M059J (cell line): ENCODE results near the gene CDYL. TPM values are rescaled to one million over a fixed set of nuclear protein-coding genes. Genes with fewer than 3 reads are reported as not detected.
"Not testable (repeated sequence)": the region's sequence is repeated elsewhere in the genome, so short reads cannot be mapped to it uniquely, and the experiment has no call there.

Source experiments
- DNase-seq: peaks from one replicate; pipeline ENCODE4 v3.0.0-alpha.2; 2012; ENCODE audit warnings: low read depth
- total RNA-seq: library from RNA; depleted of rRNA; stranded (reverse); fragments of >200 nt; shearing (Covaris generic); gene quantifications from 2 replicates; pipeline ENCODE4 v1.2.3, GENCODE V29; 2014

The CDYL gene
- total RNA-seq, 1 experiment from 2014 or later: 34.3 TPM

DNA sequence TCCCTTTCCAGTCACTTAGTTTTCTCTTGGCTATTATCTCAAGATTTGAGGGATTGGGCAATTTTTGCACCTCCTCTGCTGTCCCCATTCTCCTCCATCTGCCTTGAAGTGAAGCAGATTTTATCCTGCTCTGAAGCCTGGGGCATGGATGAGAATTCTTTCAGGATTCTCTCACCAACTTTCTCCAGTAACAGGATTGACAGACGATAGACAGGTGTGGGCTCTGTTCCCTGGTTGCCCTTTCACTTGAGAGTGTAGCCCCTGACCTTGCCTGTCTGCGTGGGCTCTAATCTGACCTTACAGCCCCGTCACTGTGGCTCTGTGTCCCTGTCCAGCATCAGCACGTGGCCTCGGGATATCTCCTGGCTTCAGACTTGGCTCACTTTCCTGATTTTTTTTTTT is 27.1 kb downstream of the CDYL start:
- no peak for DNase-seq

GRCh38 chr6:4804095-4804494 is 27.9 kb downstream of the CDYL start:
- DNase-seq: peak; percentile 98

DNA sequence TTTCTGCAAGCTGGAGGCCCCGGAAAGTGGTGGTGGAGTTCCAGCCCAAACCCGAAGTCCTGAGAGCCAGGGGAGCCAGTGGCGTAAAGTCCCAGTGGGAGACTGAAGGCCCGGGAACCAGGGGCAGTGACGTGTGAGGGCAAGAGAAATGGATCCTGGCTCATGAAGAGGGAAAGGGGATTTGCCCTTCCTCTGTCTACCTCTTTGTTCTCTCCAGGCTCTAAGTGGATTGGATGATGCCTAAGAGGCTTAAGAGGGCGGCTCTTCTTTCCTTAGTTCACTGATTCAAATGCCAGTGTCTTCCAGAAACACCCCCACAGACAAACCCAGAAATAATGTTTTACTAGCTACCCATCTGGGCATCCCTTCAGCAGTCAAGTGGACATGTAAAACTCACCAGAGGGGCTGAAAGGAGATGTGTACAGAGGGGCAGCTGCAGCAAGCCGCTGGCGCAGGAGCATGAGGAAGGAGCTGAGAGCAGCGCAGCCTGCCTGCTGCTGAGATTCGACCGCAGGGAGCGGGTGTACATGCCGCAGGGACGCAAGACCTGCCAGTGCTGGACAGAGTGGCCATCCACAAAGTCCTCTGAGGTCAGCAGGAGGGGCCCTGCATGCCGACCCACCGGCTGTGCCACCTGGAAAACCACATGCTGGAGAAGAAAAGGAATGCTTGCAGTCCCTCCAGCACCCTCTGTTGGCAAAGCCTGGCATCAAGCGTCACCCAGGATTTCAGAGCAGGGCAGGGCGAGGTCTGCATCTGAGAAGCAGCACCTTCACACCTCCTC is 29.5 kb downstream of the CDYL start:
- DNase-seq: peak; percentile 56

- no peak for DNase-seq
Measured at GRCh38 chr6:4806337-4806725, 30.1 kb downstream of the CDYL start.

- DNase-seq: no peak
Measured at GRCh38 chr6:4806791-4807190, 30.6 kb downstream of the CDYL start.

DNA sequence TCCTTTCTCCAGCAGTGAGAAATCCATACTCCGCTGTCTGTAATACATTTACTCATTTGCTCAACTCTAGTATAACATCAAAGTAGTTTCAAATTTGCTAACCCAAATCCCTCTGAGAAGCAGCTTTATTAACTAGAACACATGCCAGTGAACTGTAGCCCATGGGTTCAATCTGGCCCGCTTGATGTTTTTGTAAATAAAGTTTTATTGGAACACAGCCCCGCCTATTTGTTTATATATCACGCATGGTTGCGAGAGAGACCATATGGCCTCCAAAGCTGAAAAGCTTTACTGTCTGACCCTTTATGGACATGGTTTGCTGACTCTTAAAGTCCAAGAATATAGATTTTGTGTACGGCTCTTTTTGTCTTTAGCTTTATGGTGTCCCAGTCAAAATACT is 32.2 kb downstream of the CDYL start:
- DNase-seq: no peak

DNA sequence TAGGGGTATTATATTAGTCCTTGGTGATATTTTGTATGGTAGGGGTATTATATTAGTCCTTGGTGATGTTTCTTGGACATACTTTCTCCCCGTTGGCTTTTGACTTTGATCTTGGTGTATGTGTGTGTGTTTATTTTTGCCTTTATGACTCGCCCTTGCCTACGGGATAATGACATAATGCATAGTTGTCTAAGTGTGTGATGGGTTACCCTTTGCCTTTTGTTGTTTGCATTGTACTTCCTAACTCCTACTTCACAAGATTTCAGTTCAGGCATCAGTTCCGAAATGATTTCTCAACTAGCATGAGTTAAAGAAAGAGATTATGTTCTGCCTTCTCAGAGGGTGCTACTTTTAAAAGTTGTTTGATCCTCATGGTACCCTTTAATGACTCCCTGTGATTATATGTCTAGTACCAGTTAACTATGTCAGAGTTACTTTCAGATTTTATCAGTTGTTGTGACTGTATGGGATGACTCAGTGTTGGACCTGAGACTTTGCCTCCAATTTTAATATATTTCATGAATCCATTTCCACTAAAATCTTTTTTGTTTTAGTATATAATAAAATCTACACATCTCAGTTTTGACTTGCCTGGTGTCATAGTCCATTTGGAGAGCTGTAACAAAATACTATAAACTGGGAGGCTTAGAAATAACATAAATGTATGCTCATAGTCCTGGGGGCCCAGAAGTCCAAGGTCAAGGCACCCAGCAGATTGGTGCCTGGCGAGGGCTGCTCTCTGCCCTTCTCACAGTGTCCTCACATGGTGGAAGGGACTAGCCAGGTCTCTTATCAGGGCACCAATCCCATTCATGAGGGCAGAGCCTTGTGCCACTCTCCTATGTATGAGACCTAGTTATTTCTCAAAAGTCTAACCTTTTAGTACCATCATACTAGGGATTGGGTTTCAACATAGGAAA is 34.1 kb downstream of the CDYL start:
- peak; percentile 87 for DNase-seq

DNA sequence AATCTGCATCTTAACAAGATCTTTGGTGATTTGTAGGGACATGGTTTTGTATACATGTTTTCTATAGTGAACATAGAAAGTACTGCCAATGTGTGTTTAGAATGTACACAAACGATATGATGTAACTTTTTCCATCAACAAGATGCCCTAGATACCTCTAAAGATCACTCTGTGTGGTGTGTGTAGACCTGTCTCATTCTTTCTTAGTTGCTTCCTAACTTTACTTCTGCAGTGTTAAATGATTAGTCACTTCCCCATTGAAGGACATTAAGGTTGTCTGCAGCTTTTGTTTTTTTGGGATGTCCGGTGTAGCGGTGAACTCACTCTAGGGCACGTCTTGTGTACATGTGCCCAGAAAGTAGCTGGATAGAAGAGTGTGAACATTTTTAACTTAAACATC is 35.9 kb downstream of the CDYL start:
- DNase-seq: peak; percentile 81

GRCh38 chr6:4813055-4813454 is 36.9 kb downstream of the CDYL start:
- DNase-seq: no peak

DNA sequence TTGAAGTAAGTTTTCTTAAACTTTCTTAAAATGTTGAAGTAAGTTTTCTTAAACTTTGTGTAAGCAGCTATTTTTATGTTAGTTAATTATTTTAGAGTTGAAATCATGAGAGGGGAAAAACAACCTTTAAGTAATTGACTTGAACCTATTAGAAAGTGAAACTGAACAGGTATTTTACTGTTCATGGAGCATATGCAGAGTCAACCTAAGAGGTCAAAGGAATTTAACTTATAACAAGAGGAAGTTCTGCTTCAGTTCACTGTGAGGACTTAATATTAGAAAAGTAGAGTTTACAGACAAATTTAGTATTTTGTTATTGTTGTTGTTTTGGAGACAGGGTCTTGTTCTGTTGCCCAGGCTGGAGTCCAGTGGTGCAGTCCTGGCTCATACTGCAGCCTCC is 38.0 kb downstream of the CDYL start:
- DNase-seq: no peak

DNA sequence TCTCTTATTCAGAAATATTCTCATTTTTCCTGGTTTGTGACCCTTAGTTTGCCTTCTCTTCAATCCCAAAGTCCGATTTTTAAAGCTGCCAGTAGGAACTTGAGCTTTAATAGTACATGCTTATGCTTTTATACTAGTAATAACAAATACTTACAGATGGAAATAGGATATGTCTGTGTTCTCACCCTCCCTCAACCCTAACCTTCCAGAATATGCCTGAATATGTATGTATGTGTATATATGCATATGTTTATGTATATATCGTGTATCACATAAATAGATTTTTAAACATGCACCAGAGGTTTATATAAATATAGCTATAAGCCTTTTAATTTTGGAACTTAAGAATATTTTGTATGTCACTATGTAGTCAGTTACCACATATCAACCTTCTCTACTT is 38.8 kb downstream of the CDYL start:
- DNase-seq: no peak

DNA sequence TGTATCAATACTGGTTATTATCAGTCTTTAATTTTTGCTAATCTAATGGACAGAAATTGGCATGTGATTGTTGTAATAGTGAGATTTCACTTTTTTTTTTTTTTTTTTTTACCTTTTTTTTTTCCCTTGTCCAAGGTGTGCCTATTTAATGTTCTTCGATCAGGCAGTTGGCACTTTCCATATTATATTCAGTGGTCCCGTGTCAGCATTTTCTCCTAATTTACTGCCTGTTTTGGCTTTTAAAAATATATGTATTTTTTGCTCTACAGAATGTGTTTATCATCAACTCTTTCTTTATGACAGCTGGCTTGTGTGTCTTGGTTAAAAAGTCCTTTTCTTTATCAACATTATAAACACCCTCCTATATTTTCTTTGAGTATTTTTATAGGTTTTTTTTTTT is 39.4 kb downstream of the CDYL start:
- no peak for DNase-seq

DNA sequence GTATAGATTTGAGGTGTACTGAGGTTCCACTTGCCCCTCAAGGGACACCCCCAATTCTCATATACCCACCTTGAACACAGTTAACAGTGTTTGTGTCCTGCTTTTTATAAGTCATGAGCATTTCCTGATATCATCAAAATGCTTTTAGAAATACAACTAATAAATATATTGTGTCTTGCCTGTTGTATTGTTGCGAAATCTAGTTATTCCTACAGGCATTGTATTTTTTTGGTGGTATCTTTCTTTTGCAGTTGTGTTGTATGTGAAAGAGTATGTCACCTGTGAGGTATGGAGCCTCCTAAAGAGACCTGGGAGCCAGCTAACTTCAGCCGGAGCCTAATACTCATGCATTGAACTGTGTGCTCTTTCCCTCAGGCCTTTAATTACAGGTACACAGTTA is 40.7 kb downstream of the CDYL start:
- DNase-seq: no peak

- DNase-seq: peak; percentile 53
Measured at GRCh38 chr6:4817551-4817950, 41.3 kb downstream of the CDYL start.

DNA sequence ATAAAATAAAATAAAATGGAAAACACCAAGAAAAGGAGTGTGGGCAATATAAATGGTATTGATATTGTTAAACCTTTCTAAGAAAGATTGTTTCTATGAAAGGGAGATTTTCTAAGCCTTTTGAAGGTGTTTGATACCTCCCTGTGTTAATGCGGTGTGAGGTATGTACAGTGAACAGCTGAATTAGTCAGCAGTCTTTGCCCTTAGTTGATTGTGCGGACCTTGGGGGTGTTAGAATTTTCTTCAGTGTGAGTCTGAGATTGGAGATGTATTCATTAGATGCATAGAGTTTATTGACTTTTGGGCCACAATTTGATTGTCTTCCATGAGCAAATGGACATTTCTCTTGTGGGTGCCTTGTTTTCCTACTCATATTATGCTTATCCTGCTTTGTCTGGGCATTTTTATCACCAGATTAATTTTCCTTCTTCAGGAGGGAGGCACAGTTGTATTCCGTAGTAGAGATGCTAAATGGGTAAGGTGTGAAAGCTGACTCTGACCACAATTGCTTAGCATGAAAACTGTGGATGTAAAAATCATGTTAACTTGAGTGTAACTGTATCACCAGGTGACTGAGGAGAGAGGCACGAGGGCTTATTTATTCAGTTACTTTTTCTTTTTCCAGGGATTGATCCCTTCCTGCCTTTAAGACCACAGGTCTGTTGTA is 42.2 kb downstream of the CDYL start:
- DNase-seq: no peak

DNA sequence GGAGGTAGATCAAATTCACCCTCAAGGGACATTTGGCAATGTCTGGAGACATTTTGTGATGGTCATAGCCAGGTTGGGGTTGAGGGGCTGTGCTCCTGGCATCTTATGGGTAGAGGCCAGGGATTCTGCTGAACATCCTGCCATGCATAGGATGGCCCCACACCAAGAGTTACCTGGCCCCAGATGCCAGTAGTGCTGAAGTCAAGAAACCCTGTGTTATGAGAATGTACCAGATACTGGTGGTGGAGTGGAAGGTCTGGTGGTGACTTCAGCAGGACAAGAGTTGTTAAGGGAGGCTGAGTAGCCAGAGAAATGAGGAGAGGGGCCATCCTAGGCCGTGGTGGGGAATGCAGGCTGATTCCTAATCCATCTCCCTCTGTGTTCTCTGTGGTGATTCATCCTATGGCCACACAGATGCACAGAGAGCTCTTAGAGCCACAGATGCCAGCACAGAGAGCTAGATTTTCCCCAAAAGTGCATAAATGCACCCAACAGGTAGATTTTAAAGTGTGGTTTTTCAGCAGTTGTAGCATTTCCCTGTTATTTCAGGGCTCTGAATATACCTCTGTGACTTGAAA is 43.6 kb downstream of the CDYL start:
- DNase-seq: peak; percentile 27

- no peak for DNase-seq
Measured at GRCh38 chr6:4820704-4821276, 44.6 kb downstream of the CDYL start.

DNA sequence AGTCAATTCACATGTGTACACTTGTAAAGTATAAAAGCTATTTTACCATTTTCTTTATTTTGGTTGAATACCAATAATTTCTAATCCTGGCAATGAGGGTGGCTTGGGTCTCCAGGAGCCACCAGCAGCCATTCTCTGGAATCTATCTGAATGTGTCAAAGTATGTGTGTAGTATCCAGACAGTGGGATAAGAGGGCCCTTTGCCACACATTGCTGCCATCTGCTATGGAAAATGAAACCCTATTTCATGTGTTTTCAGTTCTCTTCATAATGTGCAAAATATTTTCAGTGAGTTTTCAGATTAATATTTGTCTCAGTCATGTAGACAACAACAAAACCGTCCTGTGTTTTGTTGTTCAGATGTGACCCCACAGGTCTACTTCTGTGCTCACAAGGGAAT is 46.3 kb downstream of the CDYL start:
- no peak for DNase-seq

GRCh38 chr6:4828187-4828698 is 52.0 kb downstream of the CDYL start:
- no peak for DNase-seq

DNA sequence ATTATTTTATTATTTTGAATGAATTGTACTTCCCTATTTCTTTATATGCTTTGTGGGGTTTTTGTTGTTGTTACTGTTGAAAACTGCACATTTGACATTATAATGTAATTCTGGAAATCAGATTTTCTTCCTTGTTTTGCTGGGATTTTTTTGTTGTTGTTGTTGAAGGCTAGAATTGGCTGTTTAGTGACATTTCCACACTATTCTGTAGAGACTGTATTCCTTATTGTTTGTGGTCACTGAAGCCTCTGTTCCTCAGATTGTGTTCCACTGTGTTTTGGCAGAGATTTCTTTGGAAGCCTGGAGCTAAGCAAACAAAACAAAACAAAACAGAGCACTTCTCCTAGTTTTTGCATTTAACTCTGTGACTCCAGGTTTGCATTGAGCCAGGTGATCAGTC is 52.9 kb downstream of the CDYL start:
- DNase-seq: no peak

DNA sequence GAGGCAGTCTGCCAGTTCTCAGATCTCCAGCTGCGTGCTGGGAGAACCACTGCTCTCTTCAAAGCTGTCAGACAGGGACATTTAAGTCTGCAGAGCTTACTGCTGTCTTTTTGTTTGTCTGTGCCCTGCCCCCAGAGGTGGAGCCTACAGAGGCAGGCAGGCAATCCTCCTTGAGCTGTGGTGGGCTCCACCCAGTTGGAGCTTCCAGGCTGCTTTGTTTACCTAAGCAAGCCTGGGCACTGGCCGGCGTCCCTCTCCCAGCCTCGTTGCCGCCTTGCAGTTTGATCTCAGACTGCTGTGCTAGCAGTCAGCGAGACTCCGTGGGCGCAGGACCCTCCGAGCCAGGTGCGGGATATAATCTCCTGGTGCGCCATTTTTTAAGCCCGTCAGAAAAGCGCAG is 59.3 kb downstream of the CDYL start:
- DNase-seq: not testable (repeated sequence)

- DNase-seq: no peak
Measured at GRCh38 chr6:4840169-4840568, 64.0 kb downstream of the CDYL start.
